ENCODE results near the gene PAQR9. TPM values are rescaled to one million over a fixed set of nuclear protein-coding genes. Genes with fewer than 3 reads are reported as not detected.
"Not testable (repeated sequence)": the region's sequence is repeated elsewhere in the genome, so short reads cannot be mapped to it uniquely, and the experiment has no call there.

PAQR9 gene
- total and polyA plus RNA-seq, 2 donors (not counting 1 experiment from before 2014, with no cell fraction given) = not detected

DNA sequence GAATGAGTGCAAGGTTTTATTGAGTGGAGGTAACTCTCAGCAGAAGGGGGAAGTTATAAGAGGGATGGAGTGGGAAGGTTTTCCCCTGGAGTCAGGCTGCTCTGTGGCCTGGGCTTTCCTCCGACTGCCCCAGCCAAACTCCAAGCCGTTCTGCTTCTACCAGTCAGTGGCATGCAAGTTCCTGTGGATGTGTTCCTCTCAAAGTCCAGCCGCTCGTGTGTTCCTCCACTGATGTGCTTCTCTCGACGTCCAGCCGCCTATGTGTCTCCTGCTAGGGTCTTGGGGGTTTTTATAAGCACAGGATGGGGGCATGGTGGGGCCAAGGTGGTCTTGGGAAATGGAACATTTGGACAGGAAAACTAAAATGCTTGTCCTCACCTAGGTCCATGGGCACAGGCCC, 28.8 kb upstream of the PAQR9 start:
- no peak for ATAC-seq (ENCODE audit: low read depth)
- no peak overlapping the region for H3K4me3 ChIP-seq (ENCODE audit: control extremely low read depth in 1 of 5, extremely low read depth in 1 of 5, insufficient read depth in 1 of 5, low read depth in 2 of 5, low read length in 4 of 5)

DNA sequence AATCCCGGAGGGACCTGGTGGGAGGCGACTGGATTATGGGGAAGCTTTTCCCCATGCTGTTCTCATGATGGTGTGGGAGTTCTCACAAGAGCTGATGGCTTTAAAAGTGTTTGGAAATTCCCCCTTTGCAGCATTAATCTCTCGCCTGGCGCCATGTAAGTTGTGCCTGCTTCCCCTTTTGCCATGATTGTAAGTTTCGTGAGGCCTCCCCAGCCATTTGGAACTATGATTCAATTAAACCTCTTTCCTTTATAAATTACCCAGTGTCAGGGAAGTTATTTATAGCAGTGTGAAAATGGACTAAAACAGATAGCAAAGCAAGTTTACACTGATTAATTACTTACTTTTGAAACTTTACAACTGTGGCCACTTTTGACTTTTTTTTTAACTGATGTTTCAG, 27.2 kb upstream of the PAQR9 start:
- ChIA-PET CTCF (interaction anchor here (1.1 to 1.6 kb wide), 4 partner anchors 11 to 439 kb away, joined by 3 to 10 read pairs (median 4); partner anchors contain the start of gene U2SURP), POLR2A (interaction anchor here (0.6 kb wide), 1 partner anchor 55 kb away, joined by 12 read pairs; no protein-coding TSS in a partner anchor)
- TF ChIP-seq, protein P1, sequence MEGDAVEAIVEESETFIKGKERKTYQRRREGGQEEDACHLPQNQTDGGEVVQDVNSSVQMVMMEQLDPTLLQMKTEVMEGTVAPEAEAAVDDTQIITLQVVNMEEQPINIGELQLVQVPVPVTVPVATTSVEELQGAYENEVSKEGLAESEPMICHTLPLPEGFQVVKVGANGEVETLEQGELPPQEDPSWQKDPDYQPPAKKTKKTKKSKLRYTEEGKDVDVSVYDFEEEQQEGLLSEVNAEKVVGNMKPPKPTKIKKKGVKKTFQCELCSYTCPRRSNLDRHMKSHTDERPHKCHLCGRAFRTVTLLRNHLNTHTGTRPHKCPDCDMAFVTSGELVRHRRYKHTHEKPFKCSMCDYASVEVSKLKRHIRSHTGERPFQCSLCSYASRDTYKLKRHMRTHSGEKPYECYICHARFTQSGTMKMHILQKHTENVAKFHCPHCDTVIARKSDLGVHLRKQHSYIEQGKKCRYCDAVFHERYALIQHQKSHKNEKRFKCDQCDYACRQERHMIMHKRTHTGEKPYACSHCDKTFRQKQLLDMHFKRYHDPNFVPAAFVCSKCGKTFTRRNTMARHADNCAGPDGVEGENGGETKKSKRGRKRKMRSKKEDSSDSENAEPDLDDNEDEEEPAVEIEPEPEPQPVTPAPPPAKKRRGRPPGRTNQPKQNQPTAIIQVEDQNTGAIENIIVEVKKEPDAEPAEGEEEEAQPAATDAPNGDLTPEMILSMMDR (IDR thresholded peaks at IDR 0.05) = no peak
- TF ChIP-seq EZH2 (IDR thresholded peaks at IDR 0.05; ENCODE audit: borderline replicate concordance, insufficient read depth, low read depth, low read length, poor library complexity, severe bottlenecking) = no peak
- H3K9me3 Mint-ChIP-seq (ENCODE audit: insufficient read depth) = no peaks in the 10 kb centered on the region
- H3K4me1 Mint-ChIP-seq = peaks cover 15% of the 10 kb centered on the region
- DNase-seq = no peak
- no peaks in the 10 kb centered on the region for H3K9me3 ChIP-seq (ENCODE audit: control extremely low read depth in 1 of 3, control insufficient read depth in 2 of 3, insufficient read depth in 1 of 3, low read length in 2 of 3)
- H3K27me3 ChIP-seq (replicated peaks in 1 of 4; ENCODE audit: control extremely low read depth in 1 of 4, control insufficient read depth in 3 of 4, insufficient read depth in 4 of 4, low read length in 3 of 4) = no peaks in the 10 kb centered on the region
- no peaks in the 10 kb centered on the region for H4K20me1 ChIP-seq (ENCODE audit: control insufficient read depth, insufficient read depth, low read length, poor library complexity, severe bottlenecking)
- no peaks in the 10 kb centered on the region for H3K79me2 ChIP-seq (ENCODE audit: control insufficient read depth, insufficient read depth, low read length)
- no peak overlapping the region for H3K9ac ChIP-seq (ENCODE audit: low read length)
- H3K27ac ChIP-seq (ENCODE audit: low read length in 2 of 2) = no peak overlapping the region
- ATAC-seq (ENCODE audit: low read depth) = no peak
- no peak overlapping the region for H3K4me3 Mint-ChIP-seq
- 83% methylated on average over 1 of the region's 5 CpGs for WGBS (ENCODE audit: insufficient coverage)
- H2AFZ ChIP-seq (ENCODE audit: insufficient read depth, low read depth, low read length, poor library complexity, severe bottlenecking) = no peak overlapping the region
- intact Hi-C loops (cut with micrococcal nuclease) = no loop called here
- no peak overlapping the region for H3K4me3 ChIP-seq (ENCODE audit: control extremely low read depth in 1 of 5, extremely low read depth in 1 of 5, insufficient read depth in 1 of 5, low read depth in 2 of 5, low read length in 4 of 5)
- no peak overlapping the region for H3K27ac Mint-ChIP-seq
- H3K4me2 ChIP-seq (replicated peaks; ENCODE audit: low read depth, low read length, poor library complexity, severe bottlenecking) = no peak overlapping the region
- no peaks in the 10 kb centered on the region for H3K27me3 Mint-ChIP-seq
- no peaks in the 10 kb centered on the region for H3K36me3 ChIP-seq (replicated peaks in 1 of 2; ENCODE audit: control extremely low read depth in 1 of 2, control insufficient read depth in 1 of 2, extremely low read depth in 1 of 2, insufficient read depth in 2 of 2, low read length in 1 of 2)
- peaks cover 14 to 15% of the 10 kb centered on the region in 2 donors for H3K4me1 ChIP-seq (ENCODE audit: control insufficient read depth in 2 of 2, insufficient read depth in 2 of 2, low read length in 2 of 2)

More for the DNA sequence above, 28.8 kb upstream of the PAQR9 start:
- Histone ChIP-seq H3K4me1 (ENCODE audit: control insufficient read depth in 2 of 2, insufficient read depth in 2 of 2, low read length in 2 of 2) (peaks cover 14 to 15% of the 10 kb centered on the region in 2 donors), H3K27me3 (replicated peaks in 1 of 4; ENCODE audit: control extremely low read depth in 1 of 4, control insufficient read depth in 3 of 4, insufficient read depth in 4 of 4, low read length in 3 of 4) (no peaks in the 10 kb centered on the region), H3K9me3 (ENCODE audit: control extremely low read depth in 1 of 3, control insufficient read depth in 2 of 3, insufficient read depth in 1 of 3, low read length in 2 of 3) (no peaks in the 10 kb centered on the region), H3K27ac (ENCODE audit: low read length in 2 of 2) (no peak overlapping the region), H2AFZ (ENCODE audit: insufficient read depth, low read depth, low read length, poor library complexity, severe bottlenecking) (no peak overlapping the region), H3K4me2 (replicated peaks; ENCODE audit: low read depth, low read length, poor library complexity, severe bottlenecking) (no peak overlapping the region), H3K79me2 (ENCODE audit: control insufficient read depth, insufficient read depth, low read length) (no peaks in the 10 kb centered on the region), H4K20me1 (ENCODE audit: control insufficient read depth, insufficient read depth, low read length, poor library complexity, severe bottlenecking) (no peaks in the 10 kb centered on the region), H3K9ac (ENCODE audit: low read length) (no peak overlapping the region), H3K36me3 (replicated peaks in 1 of 2; ENCODE audit: control extremely low read depth in 1 of 2, control insufficient read depth in 1 of 2, extremely low read depth in 1 of 2, insufficient read depth in 2 of 2, low read length in 1 of 2) (no peaks in the 10 kb centered on the region)
- ChIA-PET POLR2A (interaction anchor here (0.9 kb wide), 1 partner anchor 9 kb away, joined by 3 read pairs; the partner anchor contains the start of gene U2SURP), CTCF (interaction anchor here (0.7 to 1.1 kb wide), 3 partner anchors 11 to 405 kb away, joined by 3 to 4 read pairs (median 3); no protein-coding TSS in a partner anchor)
- WGBS (ENCODE audit: insufficient coverage) = 94% methylated on average over 5 of the region's 7 CpGs
- no peak for DNase-seq
- Mint-ChIP-seq H3K9me3 (ENCODE audit: insufficient read depth) (no peaks in the 10 kb centered on the region), H3K27ac (no peak overlapping the region), H3K4me1 (peaks cover 15% of the 10 kb centered on the region), H3K4me3 (no peak overlapping the region), H3K27me3 (no peaks in the 10 kb centered on the region)
- no peak for TF ChIP-seq EZH2 (IDR thresholded peaks at IDR 0.05; ENCODE audit: borderline replicate concordance, insufficient read depth, low read depth, low read length, poor library complexity, severe bottlenecking)
- TF ChIP-seq, protein P1 (IDR thresholded peaks at IDR 0.05) = no peak
- intact Hi-C loops (cut with micrococcal nuclease) = no loop called here

DNA sequence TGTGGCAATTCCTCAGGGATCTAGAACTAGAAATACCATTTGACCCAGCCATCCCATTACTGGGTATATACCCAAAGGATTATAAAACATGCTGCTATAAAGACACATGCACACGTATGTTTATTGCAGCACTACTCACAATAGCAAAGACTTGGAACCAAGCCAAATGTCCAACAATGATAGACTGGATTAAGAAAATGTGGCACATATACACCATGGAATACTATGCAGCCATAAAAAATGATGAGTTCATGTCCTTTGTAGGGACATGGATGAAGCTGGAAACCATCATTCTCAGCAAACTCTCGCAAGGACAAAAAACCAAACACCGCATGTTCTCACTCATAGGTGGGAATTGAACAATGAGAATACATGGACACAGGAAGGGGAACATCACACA, 25.4 kb upstream of the PAQR9 start:
- ATAC-seq (ENCODE audit: low read depth); POLR2A ChIA-PET; H3K9me3 ChIP-seq (ENCODE audit: control extremely low read depth in 1 of 3, control insufficient read depth in 2 of 3, insufficient read depth in 1 of 3, low read length in 2 of 3); H3K27me3 Mint-ChIP-seq; H3K27ac Mint-ChIP-seq; H3K4me3 ChIP-seq (ENCODE audit: control extremely low read depth in 1 of 5, extremely low read depth in 1 of 5, insufficient read depth in 1 of 5, low read depth in 2 of 5, low read length in 4 of 5); H4K20me1 ChIP-seq (ENCODE audit: control insufficient read depth, insufficient read depth, low read length, poor library complexity, severe bottlenecking); H3K27me3 ChIP-seq (replicated peaks in 1 of 4; ENCODE audit: control extremely low read depth in 1 of 4, control insufficient read depth in 3 of 4, insufficient read depth in 4 of 4, low read length in 3 of 4); H3K36me3 ChIP-seq (replicated peaks in 1 of 2; ENCODE audit: control extremely low read depth in 1 of 2, control insufficient read depth in 1 of 2, extremely low read depth in 1 of 2, insufficient read depth in 2 of 2, low read length in 1 of 2); H3K9ac ChIP-seq (ENCODE audit: low read length); H3K4me3 Mint-ChIP-seq; H3K27ac ChIP-seq (ENCODE audit: low read length in 2 of 2); CTCF ChIA-PET; H3K4me1 Mint-ChIP-seq; H3K9me3 Mint-ChIP-seq (ENCODE audit: insufficient read depth); H3K4me2 ChIP-seq (replicated peaks; ENCODE audit: low read depth, low read length, poor library complexity, severe bottlenecking); DNase-seq; H3K4me1 ChIP-seq (ENCODE audit: control insufficient read depth in 2 of 2, insufficient read depth in 2 of 2, low read length in 2 of 2); H2AFZ ChIP-seq (ENCODE audit: insufficient read depth, low read depth, low read length, poor library complexity, severe bottlenecking); H3K79me2 ChIP-seq (ENCODE audit: control insufficient read depth, insufficient read depth, low read length): not testable (repeated sequence)
- WGBS (ENCODE audit: insufficient coverage) = no CpG with 5 or more reads among the region's 3 CpGs
- intact Hi-C loops (cut with micrococcal nuclease) = loop anchor here (5.0 kb wide), 1 partner anchor 862 kb away; no protein-coding TSS in a partner anchor

Measured in B cell (primary cell).